HS-5 (cell line): ENCODE results near the gene ADSS2.
"Not testable (repeated sequence)": the region's sequence is repeated elsewhere in the genome, so short reads cannot be mapped to it uniquely, and the experiment has no call there.

Source experiments
- DNase-seq: peaks from one replicate; pipeline ENCODE4 v3.0.0-alpha.2; 2012; ENCODE audit warnings: low read depth

The ADSS2 gene

DNA sequence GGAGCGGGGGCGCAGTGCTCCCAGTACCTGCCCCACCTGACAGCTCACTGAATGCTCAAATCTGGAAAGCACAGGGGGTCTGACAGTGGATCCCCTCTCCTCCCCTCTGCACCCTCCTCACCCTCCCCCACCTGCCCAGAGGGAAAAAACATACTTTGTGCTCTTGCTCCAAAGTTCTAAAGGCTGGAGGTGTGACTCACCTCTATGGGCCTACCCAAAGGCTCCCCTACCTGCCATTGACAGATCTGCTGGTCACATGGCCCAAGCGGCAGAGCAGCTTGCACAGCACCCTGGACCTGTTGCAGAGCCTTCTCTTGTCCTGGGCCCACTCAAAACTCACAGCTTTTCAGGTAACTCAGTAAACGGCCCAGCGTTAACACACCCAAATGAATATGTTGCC is 55.7 kb downstream of the ADSS2 start:
- no peak for DNase-seq

DNA sequence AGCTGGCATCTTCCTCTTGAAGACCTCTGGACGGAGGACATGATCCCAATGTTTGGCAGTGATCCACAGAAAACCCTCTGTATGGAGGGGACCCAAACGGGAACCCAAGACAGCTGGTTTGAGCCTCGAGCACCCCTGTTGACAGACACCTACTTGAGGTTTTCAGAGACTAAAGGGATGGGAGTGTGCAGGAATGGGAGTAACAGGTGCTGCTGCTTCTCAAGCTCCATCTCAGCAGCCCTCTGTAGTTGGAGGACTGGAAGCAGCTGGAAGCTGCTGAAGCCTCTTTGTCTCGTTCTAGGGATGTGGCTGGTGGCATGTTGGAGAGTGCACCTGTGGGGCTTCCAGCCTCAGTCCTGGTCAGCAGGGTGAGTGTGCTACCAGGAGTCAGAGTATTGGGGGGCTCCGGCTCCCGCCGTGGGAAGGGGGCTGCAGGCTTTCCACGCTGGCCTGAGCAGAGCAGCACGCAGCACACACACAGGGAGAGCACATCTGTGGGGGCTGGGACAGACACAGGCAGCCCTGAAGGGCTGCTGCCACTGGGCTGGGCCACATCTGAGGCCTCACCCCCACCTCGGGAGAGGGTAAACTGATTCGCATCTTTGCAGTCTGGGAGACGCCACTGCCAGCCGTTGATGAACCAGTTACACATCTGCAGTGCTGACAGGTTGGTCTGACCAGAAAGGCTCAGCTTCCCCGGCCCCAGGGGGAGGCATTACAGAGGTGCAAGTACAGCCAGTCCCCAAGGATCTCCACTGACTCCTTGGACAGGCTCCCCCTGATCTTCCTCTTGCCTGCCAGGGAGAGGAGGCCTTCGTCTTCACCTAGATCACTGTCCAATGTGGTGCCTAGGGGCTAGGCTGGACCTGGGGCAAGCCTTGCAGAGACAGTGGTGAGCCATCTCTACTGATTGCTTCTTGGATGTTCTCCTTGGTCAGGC is 56.6 kb downstream of the ADSS2 start:
- no peak for DNase-seq

DNA sequence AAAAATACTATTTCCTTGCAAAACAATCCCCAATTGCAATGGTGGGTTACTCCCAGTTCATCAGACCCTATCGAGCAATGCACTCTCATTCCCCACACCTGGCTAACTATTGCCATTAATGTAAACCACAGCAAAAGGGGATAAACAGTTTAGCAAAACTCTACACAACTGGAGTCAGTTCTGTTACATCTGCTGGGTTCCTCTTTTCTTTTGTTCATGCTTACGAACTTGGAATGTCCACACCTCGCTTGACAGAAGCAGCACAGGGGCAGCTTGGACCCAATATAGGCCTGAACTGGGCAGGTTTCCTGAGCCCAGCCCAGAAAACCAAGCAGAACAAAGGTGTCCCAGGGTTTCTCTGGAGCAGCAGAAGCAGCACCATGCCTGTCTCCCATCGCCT is 57.4 kb downstream of the ADSS2 start:
- DNase-seq: no peak

DNA sequence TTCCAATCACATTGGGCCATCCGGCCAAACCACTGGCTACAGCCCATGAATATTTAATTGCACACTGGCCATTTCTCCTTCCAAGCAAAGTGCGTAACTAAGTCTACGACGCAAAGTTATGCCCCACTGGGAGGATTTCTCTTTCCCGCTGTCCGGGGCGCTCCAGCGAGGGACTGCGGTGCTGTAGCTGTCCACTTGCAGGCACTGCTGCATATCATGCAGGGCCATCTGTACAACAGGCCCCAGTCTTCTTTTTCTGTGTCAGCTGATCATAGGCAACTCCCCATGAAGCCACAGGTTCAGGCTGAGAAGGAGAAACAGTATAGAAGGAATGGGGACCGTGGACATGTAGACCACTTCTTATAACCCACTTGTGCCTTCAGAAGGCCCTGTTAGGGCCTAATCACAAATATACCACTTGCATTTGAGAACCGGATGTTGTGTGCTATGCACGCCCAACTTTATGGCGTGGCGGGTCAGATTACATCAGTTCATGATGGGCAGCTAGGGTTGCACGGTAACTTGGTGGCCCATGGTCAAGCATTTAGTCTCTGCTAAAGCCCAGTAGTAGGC is 58.0 kb downstream of the ADSS2 start:
- no peak for DNase-seq

DNA sequence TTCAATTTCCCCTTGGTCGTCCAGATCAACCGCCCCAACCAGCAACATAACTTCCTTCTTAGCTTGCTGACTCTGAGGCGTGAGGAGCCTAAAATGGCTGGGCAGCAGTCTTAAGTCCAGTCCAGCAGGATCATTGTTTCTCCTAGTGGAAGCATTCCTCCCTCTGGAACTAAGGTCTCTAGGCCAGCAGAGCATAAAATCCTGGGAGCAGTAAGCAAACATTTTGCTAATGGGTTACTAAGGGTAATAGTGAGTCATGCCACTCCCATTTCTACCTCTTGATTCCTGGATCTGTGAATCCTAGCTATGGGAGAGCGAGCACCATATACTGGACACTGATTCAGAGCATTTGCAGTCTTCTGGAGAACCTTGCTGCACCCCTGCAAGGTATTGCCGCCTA is 59.9 kb downstream of the ADSS2 start:
- no peak for DNase-seq

DNA sequence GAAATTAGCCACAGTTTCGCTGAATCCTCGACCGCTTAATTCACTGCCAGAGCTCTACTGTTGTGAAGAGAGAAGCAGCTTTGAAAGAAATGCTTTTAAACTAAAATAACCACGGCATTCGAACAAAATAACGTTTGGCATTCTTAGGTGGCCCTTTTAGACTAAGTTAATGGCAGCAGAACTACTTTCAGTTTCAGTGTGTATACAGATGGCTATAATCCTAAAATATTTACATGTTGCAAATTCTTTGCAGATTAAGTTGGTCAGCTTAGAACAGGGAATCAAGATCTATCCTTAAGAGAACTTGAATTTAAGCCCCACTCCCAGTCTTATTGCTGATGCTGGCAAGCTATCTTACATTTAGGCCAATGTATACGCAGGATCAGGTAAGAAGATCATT is 62.7 kb downstream of the ADSS2 start:
- no peak for DNase-seq

DNA sequence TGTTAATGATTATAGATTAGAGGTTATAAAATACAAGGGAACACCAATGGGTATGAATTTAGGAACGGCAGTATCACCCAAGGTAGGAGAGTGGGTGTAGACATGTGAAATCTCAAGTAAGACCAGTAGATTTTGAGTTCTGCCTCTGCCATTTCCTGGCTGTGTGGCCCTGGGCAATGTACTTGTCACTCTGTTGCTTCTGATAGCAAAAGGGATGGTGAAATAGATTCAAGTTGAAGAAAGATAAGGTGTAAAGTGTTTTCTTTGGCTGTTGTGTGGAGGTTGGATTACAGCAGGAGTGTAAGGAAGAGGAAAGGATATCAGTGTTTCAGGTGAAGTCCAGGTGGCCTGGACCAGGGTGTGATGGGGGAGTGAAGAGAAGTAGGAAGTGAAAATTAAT is 64.3 kb downstream of the ADSS2 start:
- no peak for DNase-seq

DNA sequence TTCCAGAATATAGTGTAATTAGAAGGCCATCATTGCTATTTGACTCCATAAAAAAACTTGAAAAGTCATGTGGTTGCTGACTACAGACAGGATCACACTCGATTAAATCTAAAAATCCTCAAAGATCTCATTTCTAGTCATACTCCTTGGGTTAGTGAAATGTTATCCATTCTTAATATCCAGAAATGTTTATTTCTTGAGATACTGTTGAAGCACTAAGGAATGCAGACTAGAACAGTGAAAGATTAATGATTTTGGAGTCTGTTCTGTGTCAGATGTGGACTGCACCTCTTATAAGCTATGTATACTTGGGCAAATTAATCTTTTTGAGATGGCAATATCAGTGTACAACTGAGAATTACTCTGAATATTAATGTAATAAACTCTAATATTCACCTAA is 65.1 kb downstream of the ADSS2 start:
- no peak for DNase-seq

DNA sequence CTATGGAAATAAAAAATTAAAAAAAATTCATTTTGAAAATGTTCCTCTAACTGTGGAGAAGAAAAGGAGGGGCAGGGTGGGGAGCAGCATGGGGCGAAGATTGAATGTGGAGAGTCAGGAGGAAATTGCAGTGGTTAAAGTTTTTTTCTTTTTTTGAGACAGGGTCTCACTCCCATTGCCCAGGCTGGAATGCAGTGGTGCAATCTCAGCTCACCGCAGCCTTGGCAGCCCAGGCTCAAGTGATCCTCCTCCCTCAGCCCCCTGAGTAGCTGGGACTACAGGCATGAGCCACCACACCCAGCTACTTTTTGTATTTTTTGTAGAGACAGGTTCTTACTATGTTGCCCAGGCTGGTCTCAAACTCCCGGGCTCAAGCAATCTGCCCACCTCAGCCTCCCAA is 67.6 kb downstream of the ADSS2 start:
- no peak for DNase-seq

DNA sequence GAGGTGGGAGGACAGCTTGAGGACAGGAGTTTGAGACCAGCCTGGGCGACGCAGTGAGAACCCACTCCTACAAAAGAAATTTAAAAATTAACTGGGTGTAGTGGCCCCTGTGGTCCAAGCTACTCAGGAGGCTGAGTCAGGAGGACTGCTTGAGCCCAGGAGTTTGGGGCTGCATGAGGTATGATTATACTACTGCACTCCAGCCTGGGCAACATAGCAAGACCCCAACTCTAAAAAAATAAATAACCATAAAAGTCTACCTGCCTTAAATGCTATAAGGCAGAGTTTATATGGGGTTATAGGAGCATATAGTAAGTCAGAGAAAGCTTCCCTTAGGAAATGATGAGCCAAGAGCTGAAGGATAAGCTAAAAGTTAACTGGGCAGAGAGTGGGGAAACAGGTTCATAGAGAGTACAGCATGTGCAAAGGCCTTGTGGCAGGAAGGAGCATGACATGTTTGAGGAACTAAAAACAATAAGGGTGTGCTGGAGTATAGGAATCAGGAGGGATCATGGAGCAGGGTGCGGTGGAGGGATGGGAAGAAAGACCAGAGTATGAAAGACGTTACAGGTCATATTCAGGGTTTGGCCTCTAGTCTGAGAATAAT is 68.3 kb downstream of the ADSS2 start:
- DNase-seq: no peak

DNA sequence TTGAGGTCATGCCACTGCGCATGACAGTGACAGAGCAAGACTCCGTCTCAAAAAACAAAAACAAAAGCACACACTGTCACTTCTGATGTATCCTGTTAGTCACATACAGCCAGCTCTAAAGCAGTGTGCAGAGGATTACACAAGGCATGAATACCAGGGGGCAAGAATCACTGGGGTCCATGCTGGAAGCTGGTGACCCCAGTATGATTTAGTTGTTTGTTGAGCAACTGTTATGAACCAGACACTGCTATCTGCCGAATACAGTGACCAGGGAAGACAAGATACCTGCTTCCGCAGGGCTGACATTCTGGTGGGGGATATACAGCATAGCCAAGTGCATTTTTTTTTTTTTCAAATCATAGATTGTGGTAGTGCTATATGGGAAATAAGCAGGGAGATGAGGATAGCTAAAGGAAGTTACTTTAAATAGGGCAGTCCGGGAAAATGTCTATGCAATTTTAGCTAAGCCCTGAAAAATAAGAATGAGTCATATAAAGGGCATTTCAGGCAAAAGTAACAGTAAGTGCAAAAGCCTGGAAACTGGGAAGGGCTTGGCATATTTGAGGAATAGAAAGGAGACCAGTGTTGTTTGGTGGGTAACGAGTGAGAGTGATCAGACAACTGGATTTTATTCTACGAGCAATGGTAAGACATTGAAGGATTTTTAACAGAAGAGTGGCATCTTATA is 69.7 kb downstream of the ADSS2 start:
- DNase-seq: peak; percentile 63

DNA sequence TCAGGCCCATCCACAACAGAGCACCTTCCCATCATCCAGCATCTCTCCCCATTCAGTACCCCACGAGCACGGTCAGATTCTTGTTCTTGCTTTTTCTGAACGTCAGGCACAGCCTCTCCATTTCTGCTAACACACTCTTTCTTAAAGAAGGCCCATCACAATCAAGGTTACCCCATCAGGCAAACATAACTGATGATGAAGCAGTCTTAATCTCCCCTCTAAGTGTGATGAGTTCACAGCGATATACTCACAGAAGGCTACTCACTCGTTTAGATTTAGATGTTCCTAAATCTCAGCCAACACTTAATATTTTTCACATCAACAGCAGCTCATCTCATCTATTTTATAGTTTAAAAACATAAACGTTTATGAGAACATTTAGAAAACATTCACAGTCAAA is 75.6 kb downstream of the ADSS2 start:
- no peak for DNase-seq

DNA sequence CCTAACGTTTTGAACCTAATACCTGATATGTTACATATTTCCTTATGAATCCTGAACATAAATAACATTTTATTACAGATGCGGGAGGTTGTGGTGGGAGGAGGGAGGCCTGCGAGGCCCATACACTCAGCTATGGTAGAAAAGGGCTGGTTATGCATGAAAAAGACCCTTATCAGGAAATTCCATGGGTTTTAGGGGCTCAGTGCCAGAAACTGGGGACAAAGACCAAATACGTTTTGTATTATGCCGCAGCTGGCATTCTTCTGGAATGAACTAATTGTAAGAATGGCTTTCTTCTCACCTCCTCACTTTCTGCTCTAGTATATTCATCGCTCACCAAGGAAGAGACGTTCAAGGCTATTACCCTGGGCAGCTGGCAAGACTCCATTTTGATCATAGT is 76.7 kb downstream of the ADSS2 start:
- no peak for DNase-seq

DNA sequence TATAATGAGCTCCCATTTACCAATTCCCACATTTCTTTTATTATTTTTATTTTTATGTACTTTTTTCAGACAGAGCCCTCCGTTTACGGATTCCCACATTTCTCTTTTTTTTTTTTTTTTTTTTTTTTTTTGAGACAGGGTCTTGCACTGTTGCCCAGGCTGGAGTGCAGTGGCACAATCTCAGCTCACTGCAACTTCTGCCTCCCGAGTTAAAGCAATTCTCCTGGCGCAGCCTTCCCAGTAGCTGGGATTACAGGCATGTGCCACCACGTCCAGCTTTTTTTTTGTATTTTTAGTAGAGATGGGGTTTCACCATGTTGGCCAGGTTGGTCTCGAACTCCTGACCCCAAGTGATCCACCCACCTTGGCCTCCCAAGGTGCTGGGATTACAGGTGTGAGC is 77.2 kb downstream of the ADSS2 start:
- not testable (repeated sequence) for DNase-seq

DNA sequence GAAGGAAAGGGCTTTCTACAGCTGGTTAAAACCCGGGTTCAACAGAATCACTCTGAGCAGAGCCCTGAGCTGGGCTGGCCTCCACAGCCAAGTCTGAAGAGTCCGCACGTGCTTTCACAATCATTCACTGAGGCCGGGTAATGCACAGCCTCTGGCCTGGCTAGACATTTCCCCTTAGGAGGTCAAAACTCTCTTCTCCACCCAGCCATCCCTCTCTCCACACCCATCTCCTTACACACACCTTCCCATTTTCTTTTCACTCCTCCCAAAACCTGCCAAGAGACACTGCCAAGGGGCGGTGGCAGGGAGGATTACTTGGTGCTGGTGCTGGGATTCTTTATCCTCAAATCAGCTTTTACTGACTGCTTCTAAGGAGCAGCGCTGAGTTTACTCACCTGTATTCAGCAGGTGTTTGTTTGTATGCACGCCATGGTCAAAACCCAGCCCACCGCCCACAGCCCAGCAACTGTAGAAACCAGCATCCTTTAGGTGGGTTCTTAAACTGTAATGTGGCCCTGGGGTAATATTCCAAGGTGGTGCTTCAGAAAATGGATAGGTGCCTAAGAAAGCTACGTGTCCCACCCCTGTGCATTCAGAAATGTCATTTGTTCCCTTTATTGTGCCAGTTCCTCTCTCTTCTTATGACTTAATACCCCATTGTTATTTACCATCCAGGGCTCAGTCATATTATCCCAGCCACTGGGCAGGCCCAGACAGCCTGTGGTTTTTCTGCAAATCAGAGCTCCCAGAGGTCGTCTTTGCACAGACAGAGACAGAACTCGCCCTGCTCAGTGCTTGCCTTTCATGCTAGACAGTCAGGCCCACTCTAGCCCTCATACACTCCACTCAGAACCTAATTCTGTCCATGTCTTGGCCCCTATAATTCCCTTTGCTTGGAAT is 80.2 kb downstream of the ADSS2 start:
- DNase-seq: no peak

DNA sequence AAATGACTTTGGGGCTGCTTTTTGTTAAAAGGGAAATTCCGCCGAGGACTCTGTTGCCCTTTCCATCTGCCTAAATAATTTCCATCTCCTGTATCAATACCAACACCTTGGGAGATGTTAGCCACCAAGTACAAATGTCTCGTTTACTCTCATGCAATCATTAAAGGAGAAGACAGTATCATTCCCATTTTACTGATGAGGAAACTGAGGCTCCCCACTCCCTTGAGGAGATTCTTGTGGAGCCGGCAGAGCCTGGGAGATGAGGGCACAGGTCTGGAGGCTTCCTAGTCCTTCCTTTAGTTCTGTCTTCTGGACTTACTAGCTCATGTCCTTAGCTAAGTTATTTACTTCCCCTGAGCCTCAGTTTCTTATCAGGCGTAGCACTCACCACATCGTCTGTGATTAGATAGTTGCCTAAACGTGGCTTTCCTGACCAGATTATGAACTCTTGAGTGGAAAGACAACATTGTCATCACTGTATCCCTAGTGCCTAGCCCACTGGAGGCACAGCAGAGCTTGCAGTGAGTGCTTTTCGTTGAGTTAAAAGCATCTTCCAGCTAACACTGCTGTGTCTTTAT is 81.6 kb downstream of the ADSS2 start:
- no peak for DNase-seq

DNA sequence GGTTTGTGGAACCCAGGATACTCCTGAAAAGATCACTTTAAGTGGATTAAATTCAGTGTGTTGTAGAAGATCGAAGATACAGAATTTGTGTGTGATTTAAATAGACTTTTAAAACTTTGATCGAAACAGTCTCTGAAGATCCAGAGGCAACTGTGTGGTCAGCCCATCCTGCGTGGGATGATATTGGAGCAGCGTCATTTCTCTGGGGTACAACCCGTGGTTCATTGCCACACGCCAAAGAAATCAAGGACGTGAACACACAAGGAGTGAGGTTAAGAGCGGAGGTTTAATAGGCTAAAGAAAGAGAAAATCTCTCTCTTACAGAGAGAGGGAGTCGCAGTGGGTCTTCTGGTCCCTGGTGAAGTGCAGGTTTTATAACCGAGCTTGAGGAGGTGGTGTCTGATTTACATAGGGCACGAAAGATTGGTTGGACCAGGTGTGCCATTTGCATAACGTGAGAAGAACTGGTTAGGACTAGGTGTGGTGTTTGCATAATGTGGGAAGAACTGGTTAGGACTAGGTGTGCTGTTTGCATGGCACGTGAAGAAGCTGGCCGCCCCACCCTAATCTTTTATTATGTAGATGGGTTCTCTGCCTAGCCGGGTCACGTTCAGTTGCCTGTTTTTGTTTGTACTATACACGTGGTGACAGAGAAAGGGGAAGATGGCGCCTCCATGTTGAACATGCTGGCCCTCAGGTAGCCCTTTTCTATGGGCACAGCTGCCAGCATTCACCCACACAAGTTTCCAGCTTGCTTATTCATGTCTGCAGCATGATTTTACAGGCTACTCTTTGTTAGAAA is 82.3 kb downstream of the ADSS2 start:
- no peak for DNase-seq

DNA sequence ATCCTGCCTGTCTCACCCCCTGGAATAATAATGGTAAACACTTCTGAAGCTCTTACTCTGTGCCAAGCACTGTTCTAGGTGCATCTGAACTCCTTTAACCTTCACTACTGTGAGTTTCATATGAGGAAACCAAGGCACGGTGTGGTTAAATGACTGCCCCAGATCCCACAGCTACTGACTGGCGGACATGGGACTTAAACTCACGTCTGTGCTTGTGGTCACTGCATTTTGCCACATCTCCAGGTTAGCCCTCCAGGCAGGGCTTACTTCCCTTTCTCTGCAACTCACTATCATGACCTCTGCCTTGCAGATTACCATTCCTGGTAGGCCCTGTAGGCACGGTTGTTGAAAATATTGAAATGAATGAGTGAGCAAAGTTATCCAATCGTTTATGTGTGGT is 83.4 kb downstream of the ADSS2 start:
- DNase-seq: no peak

DNA sequence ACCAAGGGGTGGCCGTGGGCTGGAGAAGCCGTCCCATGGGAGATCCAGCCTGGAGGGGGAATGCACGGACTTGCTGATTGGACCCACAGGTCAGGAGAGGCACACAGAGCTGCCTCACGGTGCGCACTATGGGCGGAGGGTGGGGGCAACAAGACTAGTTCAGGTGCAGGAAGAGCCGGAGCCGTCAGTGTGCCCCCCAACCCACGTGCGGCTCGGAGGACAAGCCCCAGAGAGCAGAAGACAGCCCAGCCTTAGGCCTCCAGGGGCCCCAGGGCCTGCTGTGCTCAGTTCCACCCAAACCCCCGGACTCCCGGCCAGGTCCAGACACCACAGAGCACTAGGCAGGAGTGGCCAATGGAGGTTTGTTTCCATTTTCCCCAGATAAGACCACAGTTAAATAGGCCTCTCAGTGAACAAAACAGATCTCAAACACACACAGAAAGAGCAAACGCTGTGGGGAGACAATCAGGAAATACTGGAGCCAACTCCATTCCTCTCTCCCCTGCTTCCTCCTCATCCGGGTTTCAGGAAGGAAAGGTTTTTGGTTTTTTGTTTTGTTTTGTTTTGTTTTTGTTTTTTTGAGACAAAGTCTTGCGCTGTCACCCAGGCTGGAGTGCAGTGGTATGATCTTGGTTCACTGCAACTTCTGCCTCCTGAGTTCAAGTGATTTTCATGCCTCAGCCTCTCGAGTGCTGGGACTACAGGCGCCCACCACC is 84.2 kb downstream of the ADSS2 start:
- DNase-seq: no peak

DNA sequence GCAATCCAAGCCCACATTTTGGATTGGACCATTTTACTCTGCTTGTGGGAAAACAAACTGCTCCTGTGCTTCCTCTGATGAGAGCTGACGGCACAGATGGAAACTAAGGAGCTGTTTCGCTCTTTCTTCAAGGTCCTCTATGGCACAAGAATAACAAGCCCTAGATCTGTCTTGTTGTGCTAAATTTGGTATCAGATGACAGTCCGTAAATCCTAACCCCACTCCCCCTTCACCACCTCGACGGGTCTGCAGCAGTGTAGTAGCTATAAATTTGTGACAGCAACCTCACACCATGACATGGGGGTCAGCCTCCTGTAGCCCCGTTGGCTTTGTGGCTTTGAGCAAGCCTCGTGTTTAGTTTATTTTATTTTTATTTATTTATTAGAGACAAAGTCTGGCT is 85.9 kb downstream of the ADSS2 start:
- no peak for DNase-seq
